Activated T-cell treated with anti-CD3 and anti-CD28 coated beads, Interleukin-2, amount 50 U/mL, for 48 hours (primary cell): ENCODE data around the gene NEBL.

Source experiments
- DNase-seq, 2 experiments: peaks; one replicate each; pipeline ENCODE4 v3.0.0-alpha.2; 2020

NEBL gene

DNA sequence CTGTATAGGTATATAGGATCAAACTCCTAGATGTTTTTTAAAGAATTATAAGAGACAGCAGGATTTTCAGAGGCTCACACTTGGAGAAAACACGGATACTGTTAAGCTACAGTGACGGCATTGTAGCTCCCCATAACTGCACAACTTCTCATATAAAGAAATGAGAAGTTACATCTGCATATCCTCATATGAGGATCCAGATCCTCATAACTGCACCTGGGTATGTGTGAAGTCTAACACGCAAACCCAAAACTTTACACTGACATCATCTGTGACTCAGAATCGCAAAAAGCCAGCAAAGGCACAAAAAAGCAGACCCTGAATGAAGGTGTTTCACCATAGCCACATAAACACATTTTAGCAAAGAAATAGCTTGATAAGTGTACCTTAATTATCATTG lies 34.1 kb downstream of the NEBL start:
- DNase-seq = no peak

DNA sequence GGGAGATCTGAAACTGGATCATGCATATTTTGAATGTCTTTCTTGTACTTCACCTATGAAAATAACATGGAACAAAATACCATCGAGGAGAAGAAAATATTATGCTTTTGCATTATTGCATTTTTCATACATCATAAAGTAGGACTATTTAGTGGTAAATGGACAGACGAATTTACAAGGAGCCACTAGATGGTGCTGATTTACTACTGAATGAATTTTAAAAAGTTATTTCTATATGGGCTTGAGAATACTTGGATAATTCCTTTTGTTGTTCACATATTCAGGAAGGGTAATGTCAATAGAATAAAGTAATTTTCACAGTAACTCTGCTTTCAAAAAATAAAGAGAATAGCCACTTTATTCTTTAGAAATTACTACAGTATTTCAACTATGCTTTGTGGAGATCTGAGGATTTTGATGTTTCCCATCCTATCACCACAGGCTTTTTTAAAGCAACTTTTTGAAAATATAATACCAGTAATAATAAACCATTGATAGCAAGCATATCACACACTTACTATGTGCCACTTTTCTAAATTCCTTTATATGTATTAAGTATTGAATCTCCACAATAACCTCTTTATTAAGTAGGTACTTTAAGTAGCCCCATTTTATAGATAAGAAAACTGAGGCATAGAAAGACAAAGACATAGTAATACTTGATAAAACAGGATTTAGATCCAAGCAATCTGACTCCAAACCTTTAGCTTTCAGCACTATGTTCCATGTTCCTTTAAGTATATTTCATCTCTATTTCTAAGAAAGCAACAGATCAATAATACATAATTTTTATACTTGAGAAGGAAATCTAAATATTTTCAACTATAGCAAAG lies 38.6 kb downstream of the NEBL start:
- no peak for DNase-seq

DNA sequence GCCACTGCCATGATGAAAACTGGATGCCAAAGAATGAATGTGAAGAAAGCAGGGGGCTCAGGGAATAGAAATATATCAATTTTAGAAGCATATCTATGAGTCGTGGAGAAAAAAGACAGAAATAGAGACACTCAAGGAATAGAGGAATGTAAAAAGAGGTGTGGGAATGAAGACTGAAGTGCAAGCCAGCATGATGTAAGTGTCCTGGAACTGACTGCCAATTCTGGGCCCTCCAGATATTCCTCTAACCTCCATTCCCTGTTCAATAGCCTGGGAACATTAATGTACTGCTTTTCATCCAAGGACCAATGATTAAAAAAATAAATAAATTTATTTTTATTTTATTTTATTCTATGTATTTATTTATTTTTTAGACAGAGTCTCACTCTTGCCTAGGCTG lies 40.6 kb downstream of the NEBL start:
- no peak for DNase-seq

DNA sequence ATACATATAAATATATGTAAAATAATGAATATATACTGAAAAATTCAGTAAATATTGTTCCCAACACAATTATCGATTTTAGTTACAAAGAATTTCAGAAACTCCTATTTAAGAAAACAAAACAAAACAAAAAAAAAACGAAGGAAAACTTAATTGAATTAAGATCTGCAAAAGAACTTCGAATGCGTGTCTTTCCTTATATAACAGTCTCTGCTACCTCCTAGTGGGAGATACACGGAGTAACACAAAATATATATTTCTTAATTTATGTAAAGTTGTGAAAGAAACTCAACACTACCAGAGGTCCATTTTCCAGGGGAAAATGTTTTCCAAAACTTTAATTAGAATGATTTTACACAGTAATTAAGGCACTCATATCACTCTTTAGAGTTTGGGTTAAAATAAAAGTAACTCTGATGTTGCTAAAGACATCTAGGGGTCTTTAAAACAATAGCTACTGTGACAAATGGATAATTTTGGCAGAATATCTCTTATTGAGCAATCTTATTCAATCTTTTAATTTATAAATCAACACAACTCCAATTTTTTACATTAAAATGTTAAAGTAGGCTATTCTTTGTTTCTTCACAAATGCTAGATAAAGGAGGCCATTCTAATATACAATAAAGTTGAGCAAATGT lies 41.6 kb downstream of the NEBL start:
- no peak for DNase-seq

DNA sequence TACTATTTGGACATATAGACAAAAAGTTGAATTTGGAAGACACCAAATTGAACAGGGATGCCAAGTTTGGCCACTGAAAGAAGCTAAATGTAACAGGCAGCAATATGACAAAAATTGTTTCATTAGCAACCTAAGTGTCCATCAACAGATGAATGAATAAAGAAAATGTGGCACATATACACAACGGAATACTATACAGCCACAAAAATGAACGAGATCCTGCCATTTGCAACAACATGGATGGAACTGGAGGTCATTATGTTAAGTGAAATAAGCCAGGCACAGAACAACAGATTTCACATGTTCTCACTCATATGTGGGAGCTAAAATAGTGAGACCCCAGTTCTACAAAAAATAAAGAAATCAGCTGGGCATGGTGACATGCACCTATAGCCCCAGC lies 43.8 kb downstream of the NEBL start:
- DNase-seq = no peak

DNA sequence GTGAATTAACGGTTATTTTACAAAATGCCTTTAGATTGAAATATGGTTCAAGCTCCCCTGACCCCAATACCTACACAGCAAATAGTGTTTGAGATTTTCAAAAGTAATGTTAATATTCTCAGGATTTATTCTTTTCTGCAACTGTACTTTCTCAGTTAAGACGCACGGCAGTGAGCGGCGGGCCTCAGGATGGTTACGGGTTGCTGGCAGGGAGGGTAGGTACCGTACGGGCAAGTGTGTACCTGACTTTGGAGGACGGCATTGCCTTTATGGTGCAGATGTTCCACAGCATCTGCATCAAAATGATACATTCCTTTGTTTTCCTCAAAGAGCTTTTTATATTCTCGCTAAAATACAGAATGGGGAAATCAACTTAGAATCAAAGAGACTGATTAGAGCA lies 44.8 kb downstream of the NEBL start:
- DNase-seq = no peak

DNA sequence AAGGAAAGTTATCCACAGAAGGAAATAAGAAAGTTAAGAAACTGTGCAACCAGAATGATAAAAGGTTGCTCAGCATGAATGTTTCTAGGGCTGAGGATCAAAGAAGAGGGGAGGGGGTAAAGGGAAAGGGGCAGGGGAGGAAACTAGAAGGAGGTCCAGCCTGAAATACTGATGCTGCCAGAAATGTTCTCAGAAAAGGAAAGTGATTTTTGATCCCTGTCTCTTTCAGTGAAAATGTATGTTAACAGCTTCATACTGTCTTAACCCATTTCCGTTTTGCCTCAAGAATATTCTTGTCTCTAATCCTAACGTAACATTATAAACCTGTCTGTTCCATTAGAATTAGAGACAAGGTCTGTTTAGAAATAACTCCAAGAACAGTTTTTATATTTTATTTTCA lies 49.6 kb downstream of the NEBL start:
- DNase-seq = no peak

DNA sequence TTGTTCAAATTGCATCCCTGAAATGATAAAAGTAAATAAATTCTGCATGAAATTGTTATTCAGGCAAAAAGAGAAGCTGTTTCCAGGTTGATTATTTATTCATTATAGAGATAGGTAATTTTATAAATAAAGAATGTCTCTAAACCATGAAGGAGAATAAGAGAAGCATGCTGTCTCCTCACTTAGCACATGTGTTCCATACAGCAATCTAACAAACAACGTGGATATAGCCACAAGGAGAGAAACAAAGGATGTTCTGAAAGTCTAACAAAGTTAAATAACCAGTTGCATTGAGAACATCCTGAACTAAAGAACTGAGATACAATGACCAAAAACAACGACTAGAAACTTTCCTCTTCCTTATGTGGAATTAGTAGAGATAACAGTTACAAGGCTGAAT lies 50.8 kb downstream of the NEBL start:
- DNase-seq = no peak

DNA sequence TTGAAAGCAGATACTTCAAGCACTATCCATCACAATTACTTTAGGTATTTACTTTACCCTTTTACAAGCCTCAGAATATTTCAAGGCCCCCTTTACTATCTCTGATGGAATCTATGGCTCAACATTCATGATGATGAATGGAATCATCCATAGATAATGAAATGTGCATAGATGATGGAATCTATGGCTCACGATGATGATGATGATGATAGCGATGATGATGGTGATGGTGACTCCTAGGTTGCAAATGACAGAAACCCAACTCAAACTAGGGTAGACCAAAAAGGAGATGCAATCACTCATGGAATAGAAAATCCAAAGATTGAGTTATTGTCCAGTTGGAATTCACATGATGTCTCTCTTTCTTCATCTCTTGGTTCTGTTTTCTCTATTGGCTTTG lies 55.7 kb downstream of the NEBL start:
- DNase-seq = no peak

DNA sequence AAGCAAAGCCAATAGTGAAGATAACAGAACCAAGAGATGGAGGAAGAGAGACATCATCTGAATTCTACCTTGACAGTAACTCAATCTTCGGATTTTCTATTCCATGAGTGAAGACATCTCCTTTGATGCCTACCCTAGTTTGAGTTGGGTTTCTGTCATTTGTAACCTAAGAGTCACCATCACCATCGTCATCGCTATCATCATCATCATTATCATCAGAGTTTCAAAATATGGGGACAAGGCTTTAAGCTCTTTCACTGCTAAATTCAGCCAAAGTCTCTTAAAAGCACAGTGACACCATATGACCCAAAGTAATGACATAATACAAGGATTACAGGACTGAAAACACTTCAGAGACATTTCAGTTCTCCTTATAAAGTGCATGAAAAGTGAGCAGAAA lies 57.2 kb downstream of the NEBL start:
- DNase-seq = no peak

DNA sequence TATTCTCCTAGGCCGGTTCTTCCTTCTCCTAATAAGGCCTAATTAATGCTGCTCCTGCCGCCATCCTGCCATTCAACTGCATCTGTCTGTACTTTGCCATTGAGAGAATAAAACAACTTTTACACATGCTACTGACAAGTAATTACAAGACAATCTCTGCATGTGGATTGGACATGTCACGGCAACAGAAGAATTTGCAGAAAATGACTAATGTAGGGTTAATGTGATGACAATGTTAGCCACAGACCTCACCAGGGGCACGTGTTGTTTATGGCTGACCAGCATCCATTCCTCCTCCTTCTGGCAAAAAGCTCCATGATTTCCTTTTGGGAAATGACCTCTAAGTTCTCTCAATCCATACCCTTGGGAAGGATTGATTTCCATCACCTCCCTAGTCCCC lies 58.0 kb downstream of the NEBL start:
- DNase-seq = no peak

DNA sequence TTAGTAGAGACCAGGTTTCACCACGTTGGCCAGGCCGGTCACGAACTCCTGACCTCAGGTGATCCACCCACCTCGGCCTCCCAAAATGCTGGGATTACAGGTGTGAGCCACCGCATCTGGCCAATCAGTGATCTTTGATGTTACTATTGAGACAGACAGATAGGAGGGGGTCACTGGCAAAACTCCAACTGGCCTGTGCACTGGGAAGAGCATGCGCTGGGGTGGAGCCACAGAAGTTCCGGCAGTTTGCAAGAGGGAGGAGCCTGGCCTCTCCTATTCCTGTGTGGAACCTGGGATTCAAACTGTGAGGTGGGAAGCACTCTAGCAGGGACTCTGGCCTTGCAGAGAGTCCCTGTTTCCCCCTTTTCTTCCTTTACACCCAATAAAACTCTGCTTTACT lies 60.7 kb downstream of the NEBL start:
- no peak for DNase-seq

DNA sequence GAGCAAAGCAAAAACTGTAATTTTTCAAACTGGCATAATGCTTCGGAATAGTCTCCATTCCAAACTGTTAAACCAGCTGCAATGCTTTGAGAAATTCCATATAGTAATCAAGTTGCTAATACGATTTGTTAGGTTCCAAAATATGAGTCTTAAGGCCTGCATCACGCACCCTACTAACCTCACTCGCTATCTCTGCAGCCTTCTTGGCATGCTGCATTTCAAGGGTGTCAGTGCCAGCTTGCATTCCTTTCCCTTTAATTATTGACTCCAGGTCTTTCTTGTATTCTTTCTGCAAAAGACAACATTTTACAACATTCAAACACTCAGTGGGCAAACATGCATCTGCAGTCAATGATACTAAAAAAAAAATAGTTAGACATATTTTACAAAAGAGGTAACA lies 61.8 kb downstream of the NEBL start:
- DNase-seq = no peak

DNA sequence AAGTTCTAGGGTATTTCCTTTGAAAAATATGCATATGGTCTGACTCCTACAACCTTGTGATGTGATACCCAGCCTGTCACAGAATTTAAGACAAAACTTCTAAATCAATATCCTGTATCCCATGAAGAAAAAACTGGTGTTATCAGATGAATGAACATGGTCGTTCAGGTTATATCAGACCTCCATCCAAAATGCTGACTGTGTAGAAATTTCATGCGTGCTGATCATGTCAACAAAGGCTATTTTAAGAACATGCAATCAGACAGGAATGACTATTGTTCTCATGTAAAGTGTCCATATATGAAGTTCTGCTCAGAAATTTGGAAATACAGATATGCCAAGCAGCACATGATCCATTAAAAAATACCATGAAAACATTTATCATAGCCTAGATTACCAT lies 62.3 kb downstream of the NEBL start:
- no peak for DNase-seq

DNA sequence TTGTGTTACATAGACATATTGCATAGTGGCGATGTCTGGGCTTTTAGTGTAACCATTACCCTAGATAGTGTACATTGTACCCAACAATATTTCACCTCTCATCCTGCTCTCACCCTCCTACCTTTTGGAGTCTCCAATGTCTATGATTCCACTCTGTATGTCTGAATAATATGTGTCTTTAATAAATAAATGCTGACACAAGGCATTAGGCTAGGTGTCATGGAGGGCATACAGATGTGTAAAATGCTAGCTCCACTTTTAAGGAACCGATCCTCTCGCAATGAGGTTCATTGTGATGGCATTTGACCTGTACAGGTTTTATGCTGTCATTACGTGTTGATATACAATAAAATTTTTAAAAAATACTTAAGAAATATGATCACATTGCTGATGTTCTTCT lies 74.3 kb downstream of the NEBL start:
- DNase-seq = no peak

DNA sequence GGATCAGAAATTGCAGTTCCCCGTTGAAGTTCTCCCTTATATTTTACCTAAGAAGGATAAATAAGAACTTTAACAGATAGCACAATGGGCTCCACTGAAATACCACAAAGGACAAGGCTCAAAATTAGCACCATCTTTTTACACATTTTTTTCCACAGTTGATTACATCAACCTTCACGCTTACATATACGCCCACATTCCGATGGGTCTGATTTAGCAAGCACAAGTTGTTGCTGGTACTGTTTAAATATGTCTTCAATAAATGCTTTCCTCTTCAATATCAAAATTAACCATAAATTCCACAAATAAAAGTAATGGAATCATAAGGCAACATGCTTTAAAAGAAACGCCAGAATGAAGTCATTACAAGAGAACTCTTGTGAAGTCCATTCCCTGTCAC lies 79.5 kb downstream of the NEBL start:
- DNase-seq = no peak

DNA sequence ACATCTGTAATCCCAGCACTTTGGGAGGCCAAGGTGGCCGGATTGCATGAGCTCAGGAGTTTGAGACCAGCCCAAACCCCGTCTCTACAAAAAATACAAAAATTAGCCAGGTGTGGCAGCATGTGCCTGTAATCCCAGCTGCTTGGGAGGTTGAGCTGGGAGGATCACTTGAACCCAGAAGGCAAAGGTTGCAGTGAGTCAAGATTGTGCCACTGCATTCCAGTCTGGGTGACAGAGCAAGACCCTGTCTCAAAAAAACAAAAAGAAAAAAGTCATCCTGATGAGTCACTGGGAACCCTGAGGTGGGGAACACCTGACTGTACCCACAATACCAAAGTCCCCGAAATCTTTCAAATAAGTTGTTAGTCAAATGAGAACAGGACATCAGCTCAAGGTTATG lies 80.0 kb downstream of the NEBL start:
- no peak for DNase-seq

DNA sequence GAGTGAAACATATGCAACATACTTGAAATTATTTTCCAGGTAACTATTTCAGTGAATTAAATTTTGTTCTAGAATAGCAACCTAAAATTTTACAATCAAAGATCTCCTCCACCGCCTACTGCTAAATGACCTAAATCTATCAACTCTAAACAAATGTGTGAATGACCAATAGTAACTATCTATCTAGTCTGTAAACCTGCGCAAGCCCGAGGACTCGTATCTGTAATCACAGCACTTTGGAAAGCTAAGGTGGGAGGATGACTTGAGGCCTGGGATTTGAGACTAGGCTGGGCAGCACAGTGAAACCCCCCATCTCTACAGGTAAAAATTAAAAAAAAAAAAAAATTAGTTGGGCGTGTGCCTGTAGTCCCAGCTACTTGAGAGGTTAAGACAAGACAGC lies 83.0 kb downstream of the NEBL start:
- no peak for DNase-seq

DNA sequence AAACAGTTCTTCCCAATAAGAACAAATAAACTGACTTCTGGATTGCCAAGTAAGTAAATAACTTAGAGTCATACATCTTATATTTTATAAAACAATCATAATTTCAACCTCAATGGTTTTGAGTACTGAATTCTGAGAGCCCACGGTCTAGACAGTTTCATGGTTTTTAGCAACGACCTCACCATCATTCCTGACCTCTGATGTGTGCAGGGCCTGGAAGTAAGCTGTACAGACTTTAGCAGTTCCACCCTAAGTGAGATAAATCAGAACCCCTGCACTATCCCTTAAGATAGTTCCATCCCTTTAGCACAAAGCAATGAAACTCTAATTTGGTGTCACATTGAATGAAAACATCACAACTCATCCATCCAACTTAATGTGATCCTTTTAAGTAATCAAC lies 86.0 kb downstream of the NEBL start:
- DNase-seq = no peak

DNA sequence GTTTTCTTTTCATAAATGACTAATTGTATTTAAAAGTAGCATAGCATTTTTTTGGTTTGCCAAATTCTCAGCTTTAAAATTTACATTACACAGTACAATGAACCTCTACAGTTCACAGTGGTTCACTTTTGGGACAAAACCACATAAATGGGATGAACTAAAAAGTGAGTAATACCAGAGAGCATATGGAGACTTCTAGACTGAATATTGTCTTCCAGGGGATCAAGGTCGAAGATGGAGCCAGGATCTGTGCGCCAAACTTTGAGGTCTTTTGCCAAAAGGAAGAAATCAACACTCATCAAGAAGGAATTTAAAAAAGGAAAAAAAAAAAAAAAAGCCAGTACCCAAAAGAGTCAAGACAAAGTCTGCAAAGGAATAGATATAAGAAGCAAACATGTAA lies 87.5 kb downstream of the NEBL start:
- DNase-seq = no peak

DNA sequence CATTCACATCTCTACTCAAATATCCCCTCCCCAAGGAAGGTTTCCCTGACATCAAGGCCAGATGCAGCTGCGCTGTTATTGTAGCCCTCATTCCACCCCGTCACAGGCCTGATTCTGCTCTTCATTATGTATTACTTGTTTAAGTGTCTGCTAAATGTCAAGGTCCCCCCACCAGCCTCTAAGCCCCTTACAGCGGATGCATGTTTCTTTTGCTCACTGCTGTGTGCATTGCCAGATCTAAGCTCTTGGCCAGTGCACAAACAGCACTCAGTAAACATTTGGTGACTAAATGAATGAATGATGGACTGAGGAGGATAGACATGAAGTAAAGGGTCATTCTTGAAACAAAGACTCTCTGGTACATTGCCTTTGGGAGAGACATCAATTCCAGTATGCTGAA lies 90.6 kb downstream of the NEBL start:
- DNase-seq = no peak

DNA sequence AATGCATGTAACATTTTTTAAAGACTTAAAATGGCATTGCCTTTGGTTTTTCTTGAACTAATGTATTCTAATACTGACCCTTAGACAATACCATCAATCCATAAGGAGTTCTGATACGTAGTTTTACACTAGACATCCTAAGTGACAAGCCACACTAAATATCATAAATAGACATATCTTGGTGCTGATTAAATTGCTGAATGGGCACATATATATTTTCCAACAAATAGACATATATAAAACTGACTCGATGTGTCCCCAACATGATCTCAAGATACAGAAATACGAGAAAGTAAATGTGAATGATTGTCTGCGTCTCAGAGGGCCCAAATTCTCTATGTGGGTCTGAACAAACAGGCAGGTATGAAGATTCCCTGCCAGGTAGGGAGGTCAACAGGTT lies 99.8 kb downstream of the NEBL start:
- DNase-seq = no peak

DNA sequence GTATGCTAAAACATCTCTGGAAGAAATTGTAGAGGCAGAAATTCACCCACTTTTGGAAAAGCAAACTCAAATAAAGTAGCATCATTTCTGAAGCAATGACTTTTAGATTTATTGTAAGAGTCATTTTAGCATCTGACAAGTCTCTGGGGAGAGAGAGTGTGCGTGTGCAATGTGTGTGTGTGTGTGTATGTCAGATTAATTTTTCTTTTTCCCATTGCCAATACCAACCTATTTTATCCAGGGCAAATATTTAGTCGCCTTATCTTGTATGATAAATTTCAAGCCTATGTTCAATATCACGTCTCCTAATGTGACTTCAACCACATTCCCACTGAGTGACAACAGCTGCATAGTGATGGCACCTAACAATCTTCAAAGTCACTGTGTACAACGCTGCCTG lies 101.7 kb downstream of the NEBL start:
- no peak for DNase-seq

DNA sequence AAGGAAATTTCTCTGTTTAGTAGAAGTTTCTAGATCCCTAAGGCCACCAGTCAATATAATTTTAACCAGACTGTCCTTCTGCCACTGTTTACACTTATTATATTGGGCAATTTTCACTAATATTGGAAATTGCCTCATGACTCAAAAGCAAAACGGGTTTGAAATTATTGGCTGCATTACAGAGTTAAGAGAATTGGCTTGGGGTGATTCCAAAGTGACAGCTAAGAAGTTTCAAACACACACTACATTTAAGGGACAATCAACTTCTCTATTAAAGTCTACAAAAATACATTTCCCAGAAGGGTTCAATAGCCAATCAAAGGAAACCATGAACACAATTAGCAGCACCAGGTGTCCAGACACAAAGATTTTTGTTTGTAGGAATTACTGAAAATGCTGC lies 111.9 kb downstream of the NEBL start:
- DNase-seq = no peak
